ENCODE data around the gene TMEM223. TPM values are rescaled to one million over a fixed set of nuclear protein-coding genes. Genes with fewer than 3 reads are reported as not detected.
"Not testable (repeated sequence)": the region's sequence is repeated elsewhere in the genome, so short reads cannot be mapped to it uniquely, and the experiment has no call there.

Gene TMEM223
- total RNA-seq, 1 donor from 2014 or later = 15.9 TPM

GRCh38 chr11:62801071-62801470 is 9.3 kb upstream of the TMEM223 start:
- DNase-seq = no peak

- DNase-seq = no peak
These were observed 7.7 kb upstream of the TMEM223 start for GRCh38 chr11:62799486-62799885.

GRCh38 chr11:62796281-62796680 is 4.5 kb upstream of the TMEM223 start:
- DNase-seq = no peak

GRCh38 chr11:62794201-62794775 is 2.5 kb upstream of the TMEM223 start:
- DNase-seq = no peak

- no peak for DNase-seq
These were observed 383 bp upstream of the TMEM223 start for GRCh38 chr11:62792202-62792575.

GRCh38 chr11:62789576-62789975 is 2.2 kb downstream of the TMEM223 start:
- DNase-seq = no peak

GRCh38 chr11:62788991-62789390 is 2.8 kb downstream of the TMEM223 start:
- DNase-seq = no peak

GRCh38 chr11:62787005-62787759 is 4.6 kb downstream of the TMEM223 start, which contains the start of gene TMEM179B:
Gene TMEM179B, plus strand, starts transcription at chr11:62787402. Its CDS starts 30 bp downstream, at chr11:62787432.
- DNase-seq = peak; percentile 95

- peak; percentile 71 for DNase-seq
These were observed 5.3 kb downstream of the TMEM223 start for GRCh38 chr11:62786318-62787004.

GRCh38 chr11:62782753-62783152 is 9.1 kb downstream of the TMEM223 start:
- no peak for DNase-seq

- no peak for DNase-seq
These were observed 13.4 kb downstream of the TMEM223 start for GRCh38 chr11:62778441-62778840.

- no peak for DNase-seq
These were observed 14.4 kb downstream of the TMEM223 start for GRCh38 chr11:62777389-62777788.

- no peak for DNase-seq
These were observed 16.2 kb downstream of the TMEM223 start for GRCh38 chr11:62775646-62776045.

GRCh38 chr11:62774407-62774806 is 17.4 kb downstream of the TMEM223 start:
- DNase-seq = no peak

GRCh38 chr11:62771144-62772021 is 20.4 kb downstream of the TMEM223 start, which contains the start of gene TAF6L:
Gene TAF6L, plus strand, starts transcription at chr11:62771396. Its CDS starts 4,388 bp downstream, at chr11:62775784.
- DNase-seq = peak; percentile 94

- peak; percentile 51 for DNase-seq
These were observed 21.0 kb downstream of the TMEM223 start for GRCh38 chr11:62770778-62771143.

GRCh38 chr11:62760867-62761227 is 31.0 kb downstream of the TMEM223 start:
- DNase-seq = not testable (repeated sequence)

GRCh38 chr11:62757846-62758788 is 33.7 kb downstream of the TMEM223 start:
- no peak for DNase-seq

GRCh38 chr11:62755086-62755615 is 36.7 kb downstream of the TMEM223 start:
- no peak for DNase-seq

- DNase-seq = peak; percentile 99
These were observed 37.8 kb downstream of the TMEM223 start, which contains the start of gene ZBTB3 for GRCh38 chr11:62753736-62754603. Gene ZBTB3, minus strand, starts transcription at chr11:62754160. Its CDS starts 496 bp downstream, at chr11:62753664.

Measured in occipital lobe (tissue), 2 donors.